PFSK-1 (cell line): Measurements from ENCODE around the gene CDC42.

Experiments used
- POLR2AphosphoS5 ChIP-seq: IDR thresholded peaks from 2 replicates; pipeline ENCODE4 v1.6.1; 2012; ENCODE audit warnings: low read depth, mild to moderate bottlenecking, control low read depth, low read length, moderate library complexity
- SIN3A ChIP-seq: IDR thresholded peaks from 2 replicates; pipeline ENCODE4 v1.6.1; 2012; ENCODE audit warnings: mild to moderate bottlenecking, low read length, moderate library complexity, borderline replicate concordance; ENCODE audit not compliant: insufficient read depth
- TAF1 ChIP-seq: IDR thresholded peaks from 2 replicates; pipeline ENCODE4 v1.6.1; 2012; ENCODE audit warnings: low read length, control low read depth, borderline replicate concordance; ENCODE audit not compliant: insufficient read depth
- TF ChIP-seq, protein P1 (sequence below), 2 experiments: IDR thresholded peaks; 2 replicates each; pipeline versions ENCODE4 v1.6.1 to v1.8.0; 2011 to 2012; ENCODE audit warnings: low read depth in 2 of 2, low read length in 2 of 2, control low read depth in 1 of 2, inconsistent platforms in 1 of 2, mild to moderate bottlenecking in 1 of 2, moderate library complexity in 1 of 2; ENCODE audit not compliant: insufficient read depth in 1 of 2

DNA sequence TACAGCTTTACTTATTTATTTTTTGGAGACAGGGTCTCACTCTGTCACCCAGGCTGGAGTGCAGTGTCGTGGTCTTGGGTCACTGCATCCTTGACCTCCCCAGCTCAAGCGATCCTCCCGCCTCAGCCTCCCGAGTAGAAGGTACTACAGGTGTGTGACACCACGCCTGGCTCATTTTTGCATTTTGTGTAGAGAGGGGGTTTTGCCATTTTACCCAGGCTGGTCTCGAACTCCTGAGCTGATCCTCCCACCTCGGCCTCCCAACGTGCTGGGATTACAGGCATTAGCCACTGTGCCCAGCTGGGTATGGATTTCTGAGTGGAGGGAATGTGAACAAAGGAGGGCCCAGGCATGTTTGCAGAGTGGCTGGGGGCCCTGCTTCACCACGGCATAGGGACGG is 46.2 kb downstream of the CDC42 start:
- no peak for TF ChIP-seq POLR2AphosphoS5
- no peak for TF ChIP-seq TAF1
- no peak for TF ChIP-seq SIN3A
- TF ChIP-seq, protein P1, sequence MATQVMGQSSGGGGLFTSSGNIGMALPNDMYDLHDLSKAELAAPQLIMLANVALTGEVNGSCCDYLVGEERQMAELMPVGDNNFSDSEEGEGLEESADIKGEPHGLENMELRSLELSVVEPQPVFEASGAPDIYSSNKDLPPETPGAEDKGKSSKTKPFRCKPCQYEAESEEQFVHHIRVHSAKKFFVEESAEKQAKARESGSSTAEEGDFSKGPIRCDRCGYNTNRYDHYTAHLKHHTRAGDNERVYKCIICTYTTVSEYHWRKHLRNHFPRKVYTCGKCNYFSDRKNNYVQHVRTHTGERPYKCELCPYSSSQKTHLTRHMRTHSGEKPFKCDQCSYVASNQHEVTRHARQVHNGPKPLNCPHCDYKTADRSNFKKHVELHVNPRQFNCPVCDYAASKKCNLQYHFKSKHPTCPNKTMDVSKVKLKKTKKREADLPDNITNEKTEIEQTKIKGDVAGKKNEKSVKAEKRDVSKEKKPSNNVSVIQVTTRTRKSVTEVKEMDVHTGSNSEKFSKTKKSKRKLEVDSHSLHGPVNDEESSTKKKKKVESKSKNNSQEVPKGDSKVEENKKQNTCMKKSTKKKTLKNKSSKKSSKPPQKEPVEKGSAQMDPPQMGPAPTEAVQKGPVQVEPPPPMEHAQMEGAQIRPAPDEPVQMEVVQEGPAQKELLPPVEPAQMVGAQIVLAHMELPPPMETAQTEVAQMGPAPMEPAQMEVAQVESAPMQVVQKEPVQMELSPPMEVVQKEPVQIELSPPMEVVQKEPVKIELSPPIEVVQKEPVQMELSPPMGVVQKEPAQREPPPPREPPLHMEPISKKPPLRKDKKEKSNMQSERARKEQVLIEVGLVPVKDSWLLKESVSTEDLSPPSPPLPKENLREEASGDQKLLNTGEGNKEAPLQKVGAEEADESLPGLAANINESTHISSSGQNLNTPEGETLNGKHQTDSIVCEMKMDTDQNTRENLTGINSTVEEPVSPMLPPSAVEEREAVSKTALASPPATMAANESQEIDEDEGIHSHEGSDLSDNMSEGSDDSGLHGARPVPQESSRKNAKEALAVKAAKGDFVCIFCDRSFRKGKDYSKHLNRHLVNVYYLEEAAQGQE (IDR thresholded peaks at IDR 0.05; ENCODE audit: insufficient read depth in 1 of 2, low read depth in 2 of 2, low read length in 2 of 2), result no peak
